Glutamatergic neuron (in vitro differentiated cells): ENCODE data around the gene MDM2. TPM values are rescaled to one million over a fixed set of nuclear protein-coding genes. Genes with fewer than 3 reads are reported as not detected.

ENCODE experiments used
- DNase-seq: peaks from one replicate; pipeline ENCODE4 v3.0.0; 2022
- H3K27ac Mint-ChIP-seq: one replicate; pipeline ENCODE4 v1.8.0; 2020; ENCODE audit warnings: mild to moderate bottlenecking, mixed read lengths, inconsistent platforms; ENCODE audit not compliant: unreplicated experiment
- H3K27me3 Mint-ChIP-seq: one replicate; pipeline ENCODE4 v1.8.0; 2020; ENCODE audit warnings: mild to moderate bottlenecking, moderate library complexity, mixed read lengths, inconsistent platforms; ENCODE audit not compliant: unreplicated experiment
- H3K36me3 Mint-ChIP-seq: one replicate; pipeline ENCODE4 v1.8.0; 2020; ENCODE audit warnings: mild to moderate bottlenecking, mixed read lengths, inconsistent platforms; ENCODE audit not compliant: unreplicated experiment
- H3K4me1 Mint-ChIP-seq: one replicate; pipeline ENCODE4 v1.8.0; 2020; ENCODE audit warnings: mild to moderate bottlenecking, low read depth, mixed read lengths, inconsistent platforms; ENCODE audit not compliant: unreplicated experiment
- H3K4me3 Mint-ChIP-seq: one replicate; pipeline ENCODE4 v1.8.0; 2020; ENCODE audit warnings: mild to moderate bottlenecking, mixed read lengths, inconsistent platforms; ENCODE audit not compliant: unreplicated experiment
- H3K9me3 Mint-ChIP-seq: one replicate; pipeline ENCODE4 v1.8.0; 2020; ENCODE audit warnings: mild to moderate bottlenecking, moderate library complexity, mixed read lengths, inconsistent platforms; ENCODE audit not compliant: unreplicated experiment
- CTCF ChIP-seq: fragments of 200-600 bp; sonication (generic); IDR thresholded peaks from one replicate; pipeline ENCODE4 v1.5.0; 2021; ENCODE audit not compliant: partially characterized antibody, unreplicated experiment
- total RNA-seq: library from RNA; stranded (reverse); fragmentation: NEBNext Ultra II Directional; extraction: Animal tissue kit (Norgen Biotek cat#: 25700); gene quantifications from one replicate; pipeline ENCODE4 v1.2.1, GENCODE V29; 2021; ENCODE audit not compliant: unreplicated experiment

Gene MDM2
- total RNA-seq, 1 donor from 2014 or later: 84.9 TPM

- Mint-ChIP-seq H3K4me3 (no peak overlapping the region), H3K27ac (no peak overlapping the region), H3K9me3 (no peaks in the 10 kb centered on the region), H3K36me3 (peaks cover 5% of the 10 kb centered on the region), H3K4me1 (peaks cover 2% of the 10 kb centered on the region), H3K27me3 (no peaks in the 10 kb centered on the region)
- DNase-seq: no peak
- no peak for TF ChIP-seq CTCF
Observed at GRCh38 chr12:68842123-68842522, 34.1 kb downstream of the MDM2 start.

GRCh38 chr12:68842784-68843567 is 35.0 kb downstream of the MDM2 start:
- no peak for DNase-seq
- Mint-ChIP-seq H3K4me3 (no peak overlapping the region), H3K27ac (no peak overlapping the region), H3K9me3 (no peaks in the 10 kb centered on the region), H3K4me1 (peaks cover 2% of the 10 kb centered on the region), H3K36me3 (peaks cover 5% of the 10 kb centered on the region), H3K27me3 (peaks cover 3% of the 10 kb centered on the region)
- no peak for TF ChIP-seq CTCF

- Mint-ChIP-seq H3K9me3 (no peaks in the 10 kb centered on the region), H3K36me3 (peaks cover 2% of the 10 kb centered on the region), H3K4me1 (no peaks in the 10 kb centered on the region), H3K27ac (no peak overlapping the region), H3K27me3 (peaks cover 3% of the 10 kb centered on the region), H3K4me3 (no peak overlapping the region)
- DNase-seq: no peak
- TF ChIP-seq CTCF: no peak
Observed at GRCh38 chr12:68844318-68844745, 36.4 kb downstream of the MDM2 start.

- H3K36me3 Mint-ChIP-seq: no peaks in the 10 kb centered on the region
- no peak overlapping the region for H3K27ac Mint-ChIP-seq
- H3K4me1 Mint-ChIP-seq: no peaks in the 10 kb centered on the region
- H3K27me3 Mint-ChIP-seq: peaks cover 3% of the 10 kb centered on the region
- no peak for TF ChIP-seq CTCF
- H3K4me3 Mint-ChIP-seq: no peak overlapping the region
- no peaks in the 10 kb centered on the region for H3K9me3 Mint-ChIP-seq
- no peak for DNase-seq
Observed at GRCh38 chr12:68844788-68845695, 37.1 kb downstream of the MDM2 start.
